ENCODE results near the gene TMEM74B. TPM values are rescaled to one million over a fixed set of nuclear protein-coding genes. Genes with fewer than 3 reads are reported as not detected.

Gene TMEM74B
- polyA plus RNA-seq, 3 donors = 2.5 to 6.7 (median 3.4) TPM

DNA sequence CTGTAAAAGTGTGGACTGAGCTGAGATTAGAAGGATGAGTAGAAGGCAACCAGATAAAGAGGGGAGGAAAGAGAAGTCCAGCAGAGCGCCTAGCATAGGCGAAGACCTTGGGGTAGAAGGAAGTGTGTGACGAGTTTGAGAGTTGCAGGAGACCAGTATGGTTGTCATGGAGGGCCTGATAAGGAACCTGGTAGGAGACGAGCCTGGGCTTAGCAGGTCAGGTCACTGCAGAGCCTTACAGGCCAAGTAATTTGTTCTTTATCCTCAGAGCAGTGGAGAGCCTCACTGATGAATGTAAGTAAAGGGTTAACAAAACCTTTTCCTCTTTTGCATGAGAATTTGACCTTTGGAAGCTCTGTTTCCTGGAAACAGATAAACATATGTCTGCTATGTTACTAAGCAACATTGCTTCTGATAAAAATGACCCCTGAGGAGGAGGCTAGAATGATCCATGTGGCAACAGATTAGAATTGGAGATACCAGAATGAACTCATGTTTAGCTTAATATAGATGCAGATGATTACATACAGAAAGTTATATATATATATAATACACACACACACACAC is 2.9 kb upstream of the TMEM74B start:
- DNase-seq (ENCODE audit: extremely low read depth in 1 of 11, low read depth in 9 of 11, low spot score in 4 of 11) = no peak

GRCh38 chr20:1186367-1186991 is 1.7 kb upstream of the TMEM74B start:
- DNase-seq (ENCODE audit: extremely low read depth in 1 of 11, low read depth in 9 of 11, low spot score in 4 of 11) = no peak

DNA sequence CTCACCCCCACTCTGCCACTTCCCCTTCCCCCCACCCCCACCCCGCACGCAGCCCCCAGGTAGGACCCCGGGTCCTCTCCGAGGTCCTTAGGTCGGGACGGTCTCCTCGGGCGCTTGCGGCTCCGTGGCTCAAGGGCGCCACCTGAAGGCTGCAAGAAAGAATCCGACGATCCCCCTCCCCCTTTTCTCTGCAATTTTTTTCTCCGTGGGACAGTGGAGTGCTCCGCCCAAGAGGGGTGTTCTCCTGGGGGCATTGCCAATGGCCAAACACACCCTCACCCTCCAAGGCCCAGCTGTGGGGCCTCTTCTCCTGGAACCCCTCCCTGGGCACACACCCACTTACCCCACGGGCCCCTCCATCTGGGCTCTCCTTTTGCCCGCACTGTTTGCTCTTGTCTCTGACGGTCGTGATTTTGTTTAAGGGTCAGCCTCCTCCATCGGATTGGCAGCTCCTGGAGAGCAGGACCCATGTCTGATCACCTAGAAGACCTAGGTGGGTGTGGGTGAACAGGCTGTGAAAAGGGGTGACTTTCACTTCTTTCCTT is 1.1 kb upstream of the TMEM74B start:
- peak in 5 of 11 donors; percentile 16 to 40 (median 34) for DNase-seq (ENCODE audit: extremely low read depth in 1 of 11, low read depth in 9 of 11, low spot score in 4 of 11)

GRCh38 chr20:1185316-1185741 is 548 bp upstream of the TMEM74B start:
- no peak for DNase-seq (ENCODE audit: extremely low read depth in 1 of 11, low read depth in 9 of 11, low spot score in 4 of 11)

DNA sequence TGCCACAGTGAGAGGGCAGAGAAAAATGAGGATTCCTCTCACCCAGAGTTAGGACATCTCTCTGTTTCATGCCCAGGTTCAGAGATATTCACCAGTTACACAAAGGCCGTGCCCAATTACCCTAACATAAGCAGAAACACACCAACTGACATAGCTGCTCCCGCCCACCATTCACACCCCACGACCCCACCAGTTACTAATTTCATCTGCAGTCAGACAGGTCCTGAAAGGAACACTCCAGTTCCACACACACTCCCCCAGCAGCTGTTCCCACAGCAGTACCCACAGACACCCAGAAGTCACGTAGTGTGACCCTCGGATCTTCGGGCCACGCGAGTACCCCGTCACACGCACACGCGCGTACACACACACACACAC is 532 bp downstream of the TMEM74B start:
- no peak for DNase-seq (ENCODE audit: extremely low read depth in 1 of 11, low read depth in 9 of 11, low spot score in 4 of 11)

GRCh38 chr20:1183153-1183552 is 1.6 kb downstream of the TMEM74B start:
- no peak for DNase-seq (ENCODE audit: extremely low read depth in 1 of 11, low read depth in 9 of 11, low spot score in 4 of 11)

GRCh38 chr20:1182106-1182505 is 2.7 kb downstream of the TMEM74B start:
- DNase-seq (ENCODE audit: extremely low read depth in 1 of 11, low read depth in 9 of 11, low spot score in 4 of 11) = no peak

GRCh38 chr20:1180949-1181348 is 3.8 kb downstream of the TMEM74B start:
- DNase-seq (ENCODE audit: extremely low read depth in 1 of 11, low read depth in 9 of 11, low spot score in 4 of 11) = no peak

- DNase-seq (ENCODE audit: extremely low read depth in 1 of 11, low read depth in 9 of 11, low spot score in 4 of 11) = no peak
Measured at GRCh38 chr20:1178623-1179022, 6.2 kb downstream of the TMEM74B start.

DNA sequence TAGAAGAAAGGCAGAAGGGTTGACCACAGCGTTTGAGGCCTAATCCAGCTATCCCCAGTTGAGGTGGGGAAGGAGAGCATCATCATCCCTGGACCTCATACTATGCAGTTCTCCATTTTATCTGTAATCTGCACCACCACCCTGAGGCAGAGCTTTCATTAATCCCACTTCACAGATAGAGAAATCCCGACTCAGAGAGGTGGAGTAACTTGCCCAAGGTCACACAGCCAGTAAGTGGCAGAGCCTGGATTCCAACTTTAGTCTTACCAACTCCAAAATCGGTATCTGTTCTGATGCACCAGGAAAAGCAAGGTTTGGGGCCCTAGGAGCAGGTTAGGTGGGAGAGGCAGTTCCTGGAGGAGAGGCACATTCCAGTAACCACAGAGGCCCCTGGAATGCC is 6.7 kb downstream of the TMEM74B start:
- no peak for DNase-seq (ENCODE audit: extremely low read depth in 1 of 11, low read depth in 9 of 11, low spot score in 4 of 11)

GRCh38 chr20:1177680-1178079 is 7.1 kb downstream of the TMEM74B start:
- no peak for DNase-seq (ENCODE audit: extremely low read depth in 1 of 11, low read depth in 9 of 11, low spot score in 4 of 11)

DNA sequence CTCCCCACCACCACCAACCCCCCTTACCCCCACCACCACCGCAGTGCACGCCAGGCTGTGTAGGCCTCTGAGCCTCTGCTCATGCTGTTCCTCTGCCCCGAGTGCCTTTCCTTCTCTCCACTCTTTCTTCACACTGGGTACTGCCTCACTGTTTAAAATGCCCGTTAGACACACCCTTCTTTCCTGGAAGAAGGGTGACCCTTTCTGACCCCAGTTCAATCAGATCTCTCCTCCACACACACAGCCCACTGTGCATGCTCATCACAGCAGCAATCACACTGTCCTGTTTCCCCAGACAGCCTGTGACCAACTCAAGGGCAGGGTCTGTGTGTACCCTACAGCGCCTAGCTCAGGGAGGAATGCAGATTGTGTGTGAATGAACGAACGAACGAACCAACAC is 10.0 kb downstream of the TMEM74B start:
- no peak for DNase-seq (ENCODE audit: extremely low read depth in 1 of 11, low read depth in 9 of 11, low spot score in 4 of 11)

DNA sequence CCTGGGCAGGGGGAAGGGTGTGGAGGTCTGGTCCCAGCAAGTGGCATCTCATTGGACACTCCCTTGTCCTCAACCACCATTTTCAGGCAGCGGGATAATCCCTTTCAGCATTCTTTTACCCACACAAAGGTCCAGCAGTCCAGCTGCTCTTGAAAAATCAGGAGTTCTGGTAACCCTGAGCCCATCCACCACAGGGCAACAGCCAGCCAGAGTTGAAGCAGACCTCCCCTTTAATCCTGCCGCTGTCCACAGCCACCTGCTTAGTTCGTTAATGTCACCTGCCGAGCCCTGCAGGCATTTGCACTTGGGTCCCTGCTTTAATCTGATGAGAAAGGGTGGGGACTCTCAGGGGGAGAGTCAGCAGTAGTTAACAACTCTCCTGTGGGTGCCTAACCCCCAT is 11.1 kb downstream of the TMEM74B start:
- no peak for DNase-seq (ENCODE audit: extremely low read depth in 1 of 11, low read depth in 9 of 11, low spot score in 4 of 11)

- peak; percentile 15 to 58 (median 32) for DNase-seq (ENCODE audit: extremely low read depth in 1 of 11, low read depth in 9 of 11, low spot score in 4 of 11)
Measured at GRCh38 chr20:1171461-1172093, 13.2 kb downstream of the TMEM74B start.

- no peak for DNase-seq (ENCODE audit: extremely low read depth in 1 of 11, low read depth in 9 of 11, low spot score in 4 of 11)
Measured at GRCh38 chr20:1169224-1169623, 15.6 kb downstream of the TMEM74B start.

- no peak for DNase-seq (ENCODE audit: extremely low read depth in 1 of 11, low read depth in 9 of 11, low spot score in 4 of 11)
Measured at GRCh38 chr20:1166948-1167720, 17.6 kb downstream of the TMEM74B start.

GRCh38 chr20:1165941-1166340 is 18.8 kb downstream of the TMEM74B start:
- no peak for DNase-seq (ENCODE audit: extremely low read depth in 1 of 11, low read depth in 9 of 11, low spot score in 4 of 11)

- DNase-seq (ENCODE audit: extremely low read depth in 1 of 11, low read depth in 9 of 11, low spot score in 4 of 11) = no peak
Measured at GRCh38 chr20:1165521-1165920, 19.3 kb downstream of the TMEM74B start.

- DNase-seq (ENCODE audit: extremely low read depth in 1 of 11, low read depth in 9 of 11, low spot score in 4 of 11) = no peak
Measured at GRCh38 chr20:1164871-1165270, 19.9 kb downstream of the TMEM74B start.

DNA sequence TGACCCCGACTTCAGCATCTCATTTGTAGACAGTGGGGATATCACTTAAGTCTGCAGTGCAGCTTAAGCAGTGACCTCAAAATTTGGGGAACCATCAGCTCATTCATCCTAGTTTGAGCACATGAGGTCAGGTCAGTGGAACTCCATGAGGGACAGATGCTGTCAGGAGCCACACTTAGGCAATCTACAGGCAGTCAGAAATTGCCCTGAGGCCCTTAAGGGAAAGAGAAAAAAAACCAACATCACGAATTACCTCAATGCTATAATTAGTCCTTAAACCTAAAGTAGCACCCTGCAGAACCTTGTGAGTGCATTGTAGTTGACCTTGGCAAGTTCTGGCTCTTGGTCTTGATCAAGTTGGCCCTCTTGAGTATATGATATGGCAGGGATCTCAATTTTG is 21.1 kb downstream of the TMEM74B start:
- no peak for DNase-seq (ENCODE audit: extremely low read depth in 1 of 11, low read depth in 9 of 11, low spot score in 4 of 11)
